Brain microvascular endothelial cell (primary cell): Measurements from ENCODE around the gene ITFG2.

ENCODE experiments used
- DNase-seq: peaks from one replicate; pipeline ENCODE4 v3.0.0-alpha.2; 2020
- H3K27ac ChIP-seq: fragments of 250-450 bp; sonication (Bioruptor Pico); 2 replicates; pipeline ENCODE4 v1.5.1; 2020; ENCODE audit warnings: mild to moderate bottlenecking, moderate library complexity
- H3K27me3 ChIP-seq: fragments of 250-450 bp; sonication (Bioruptor Pico); replicated peaks from 2 replicates; pipeline ENCODE4 v1.5.1; 2020; ENCODE audit warnings: mild to moderate bottlenecking
- H3K36me3 ChIP-seq: fragments of 250-450 bp; sonication (Bioruptor Pico); replicated peaks from 2 replicates; pipeline ENCODE4 v1.5.1; 2020; ENCODE audit warnings: mild to moderate bottlenecking
- H3K4me3 ChIP-seq: 2 replicates; pipeline ENCODE4 v1.5.1; 2011; ENCODE audit warnings: low read depth, mild to moderate bottlenecking, control low read depth, low read length, moderate library complexity
- in situ Hi-C: cut with HindIII; loops from 2 replicates; pipeline ENCODE4 v1.10.0; 2017; ENCODE audit warnings: low sequenced_read_pairs, low pct_ligation_motif_present
- TF ChIP-seq, protein P1 (sequence below): IDR thresholded peaks from 2 replicates; pipeline ENCODE4 v1.5.1; 2011; ENCODE audit warnings: low read depth, mild to moderate bottlenecking, moderate library complexity, low read length, control low read depth, inconsistent platforms; ENCODE audit errors: missing control alignments

The ITFG2 gene

DNA sequence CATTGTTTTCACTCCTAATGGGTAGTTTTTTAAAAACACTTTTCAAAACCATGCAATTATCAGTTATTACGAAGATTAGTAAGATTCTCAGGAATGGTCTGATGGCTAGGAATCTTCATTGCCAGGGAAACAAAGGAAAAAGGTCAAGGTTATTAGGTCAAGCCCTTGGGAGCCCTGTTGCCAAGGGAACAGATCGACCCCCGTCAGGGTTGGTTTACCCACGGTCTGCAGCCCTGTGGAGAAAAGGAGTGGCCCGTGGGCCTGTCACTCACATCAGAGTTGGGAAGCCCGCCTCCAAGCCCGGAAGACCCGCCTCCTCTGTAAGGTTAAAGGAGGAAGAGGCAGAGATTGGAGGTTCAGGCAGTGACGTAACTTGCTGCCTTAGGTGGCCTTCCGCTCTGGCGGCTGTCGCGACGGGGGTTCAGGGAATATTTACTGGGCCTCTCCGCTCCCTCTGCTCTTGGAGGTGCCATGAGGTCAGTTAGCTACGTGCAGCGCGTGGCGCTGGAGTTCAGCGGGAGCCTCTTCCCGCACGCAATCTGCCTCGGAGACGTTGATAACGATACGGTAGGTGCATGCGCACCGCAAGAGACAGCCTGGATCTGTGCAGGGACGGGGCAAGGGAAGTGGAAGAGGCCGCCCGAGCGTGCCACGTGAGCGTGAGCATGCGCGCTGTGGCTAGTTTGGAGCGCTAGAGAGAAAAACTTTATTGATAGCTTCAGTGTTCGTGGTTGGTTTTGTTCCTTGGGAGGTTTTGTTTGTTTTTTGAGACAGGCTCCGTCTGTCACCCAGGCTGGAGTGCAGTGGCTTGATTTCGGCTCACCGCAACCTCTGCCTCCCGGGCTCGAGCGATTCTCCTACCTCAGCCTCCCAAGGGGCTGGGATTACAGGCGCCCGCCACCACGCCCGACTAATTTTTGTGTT, at the start of gene ITFG2:
Gene ITFG2, plus strand, starts transcription at position 379 of the 924 bp plus-strand sequence. Its CDS starts 93 bp downstream, at position 472.
- Histone ChIP-seq H3K36me3 (peaks cover under 1% of the 10 kb centered on the region), H3K27ac (peak within 1 kb of the TSS; percentile 93), H3K4me3 (peak within 1 kb of the TSS; percentile 68), H3K27me3 (no peaks in the 10 kb centered on the region)
- TF ChIP-seq, protein P1, sequence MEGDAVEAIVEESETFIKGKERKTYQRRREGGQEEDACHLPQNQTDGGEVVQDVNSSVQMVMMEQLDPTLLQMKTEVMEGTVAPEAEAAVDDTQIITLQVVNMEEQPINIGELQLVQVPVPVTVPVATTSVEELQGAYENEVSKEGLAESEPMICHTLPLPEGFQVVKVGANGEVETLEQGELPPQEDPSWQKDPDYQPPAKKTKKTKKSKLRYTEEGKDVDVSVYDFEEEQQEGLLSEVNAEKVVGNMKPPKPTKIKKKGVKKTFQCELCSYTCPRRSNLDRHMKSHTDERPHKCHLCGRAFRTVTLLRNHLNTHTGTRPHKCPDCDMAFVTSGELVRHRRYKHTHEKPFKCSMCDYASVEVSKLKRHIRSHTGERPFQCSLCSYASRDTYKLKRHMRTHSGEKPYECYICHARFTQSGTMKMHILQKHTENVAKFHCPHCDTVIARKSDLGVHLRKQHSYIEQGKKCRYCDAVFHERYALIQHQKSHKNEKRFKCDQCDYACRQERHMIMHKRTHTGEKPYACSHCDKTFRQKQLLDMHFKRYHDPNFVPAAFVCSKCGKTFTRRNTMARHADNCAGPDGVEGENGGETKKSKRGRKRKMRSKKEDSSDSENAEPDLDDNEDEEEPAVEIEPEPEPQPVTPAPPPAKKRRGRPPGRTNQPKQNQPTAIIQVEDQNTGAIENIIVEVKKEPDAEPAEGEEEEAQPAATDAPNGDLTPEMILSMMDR, result no peak
- peak; percentile 98 for DNase-seq
- in situ Hi-C loops, result no loop called here

DNA sequence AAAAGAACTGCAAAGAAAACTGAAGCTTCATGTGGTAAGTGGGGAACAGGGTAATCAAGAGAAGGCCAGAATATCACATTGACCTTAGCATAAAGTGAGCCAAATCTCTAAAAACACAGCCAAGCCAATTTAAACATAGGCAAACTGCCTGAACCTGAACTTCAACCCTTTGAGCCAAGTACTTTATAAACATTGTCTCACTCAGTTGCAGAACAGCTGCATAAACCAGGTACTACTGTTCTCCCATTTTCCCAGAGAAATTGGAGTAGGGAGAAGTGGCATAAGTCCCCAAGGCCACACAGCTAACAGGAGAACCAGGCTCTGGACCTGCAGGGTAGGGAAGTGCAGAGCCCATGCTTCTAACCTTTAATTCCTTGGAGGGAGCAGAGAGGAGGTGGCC, 48.1 kb upstream of the ITFG2 start:
- TF ChIP-seq, protein P1, result no peak
- in situ Hi-C loops, result no loop called here
- Histone ChIP-seq H3K4me3 (no peak overlapping the region), H3K27me3 (no peaks in the 10 kb centered on the region), H3K27ac (no peak overlapping the region), H3K36me3 (no peaks in the 10 kb centered on the region)
- no peak for DNase-seq

DNA sequence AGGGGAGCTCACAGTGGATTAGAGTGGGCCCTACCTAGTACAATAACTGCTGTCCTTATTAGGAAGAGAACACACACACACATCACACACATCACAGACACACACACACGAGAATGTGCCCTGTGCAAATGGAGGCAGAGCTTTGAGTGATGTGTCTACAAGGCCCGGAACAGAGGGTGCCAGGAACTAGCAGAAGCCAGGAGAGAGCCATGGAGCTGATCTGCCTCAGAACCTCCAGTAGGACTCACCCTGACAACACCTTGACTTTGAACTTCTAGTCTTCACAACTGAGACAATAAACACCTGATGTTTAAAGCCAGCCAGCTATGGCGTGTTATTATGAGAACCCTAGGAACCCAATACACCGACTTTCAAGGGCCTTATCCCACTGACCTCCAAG, 47.4 kb upstream of the ITFG2 start:
- Histone ChIP-seq H3K36me3 (no peaks in the 10 kb centered on the region), H3K27ac (no peak overlapping the region), H3K4me3 (no peak overlapping the region), H3K27me3 (no peaks in the 10 kb centered on the region)
- TF ChIP-seq, protein P1, result no peak
- in situ Hi-C loops, result no loop called here
- no peak for DNase-seq

DNA sequence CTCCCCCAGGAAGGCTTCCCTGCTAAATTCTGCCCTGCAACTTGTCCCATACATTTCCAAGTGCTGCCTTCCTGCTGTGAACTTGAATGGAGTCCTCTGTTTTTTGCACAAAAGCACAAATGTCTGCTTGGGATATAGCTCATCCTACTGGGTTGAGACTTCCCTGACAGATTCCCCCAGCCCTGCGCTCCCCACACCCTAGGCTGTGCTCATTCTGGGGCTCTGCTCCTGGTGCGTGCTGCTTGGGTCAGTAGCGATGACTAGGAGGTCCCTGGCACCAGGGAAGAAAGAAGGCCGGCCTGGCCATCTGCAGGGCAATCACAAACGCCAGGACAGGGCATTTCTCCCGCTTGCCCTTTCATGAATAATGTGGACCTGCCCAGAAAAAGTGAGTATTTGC, 46.9 kb upstream of the ITFG2 start:
- TF ChIP-seq, protein P1, result no peak

DNA sequence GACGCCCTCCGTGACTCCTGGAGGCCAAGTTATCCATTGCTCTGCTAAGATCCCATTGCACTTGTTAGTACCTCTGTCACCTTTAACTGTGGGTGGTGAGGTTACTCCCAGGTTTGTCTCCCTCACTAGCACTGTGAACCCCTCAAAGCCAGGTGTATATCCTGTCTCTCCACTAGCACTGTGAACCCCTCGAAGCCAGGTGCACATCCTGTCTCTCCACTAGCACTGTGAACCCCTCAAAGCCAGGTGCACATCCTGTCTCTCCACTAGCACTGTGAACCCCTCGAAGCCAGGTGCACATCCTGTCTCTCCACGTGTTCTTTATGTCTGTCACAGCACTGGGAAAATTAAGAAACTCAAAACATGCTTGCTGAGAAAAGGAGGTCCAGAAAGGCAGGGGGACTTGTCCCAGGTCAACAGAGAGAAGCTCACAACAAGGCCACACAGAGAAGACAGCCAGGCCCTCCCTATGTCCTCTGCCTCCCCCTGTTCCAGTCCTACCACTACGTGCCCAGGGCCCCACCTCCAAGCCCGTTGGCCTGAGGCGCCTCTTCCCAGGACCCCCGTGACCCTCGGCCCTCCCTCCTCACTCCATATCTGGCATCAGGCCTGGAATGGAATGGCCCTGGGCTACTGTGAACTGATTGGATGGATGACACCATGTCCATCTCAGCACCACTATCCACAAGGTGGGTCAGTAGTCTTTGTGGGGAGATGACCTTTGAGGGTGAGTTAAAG, 44.1 kb upstream of the ITFG2 start:
- no peak for DNase-seq
- TF ChIP-seq, protein P1, result no peak
- Histone ChIP-seq H3K27me3 (no peaks in the 10 kb centered on the region), H3K36me3 (no peaks in the 10 kb centered on the region), H3K27ac (no peak overlapping the region), H3K4me3 (no peak overlapping the region)
- in situ Hi-C loops, result no loop called here

More for the DNA sequence above, 46.9 kb upstream of the ITFG2 start:
- no peaks in the 10 kb centered on the region for H3K27me3 ChIP-seq
- no peak overlapping the region for H3K4me3 ChIP-seq
- no peaks in the 10 kb centered on the region for H3K36me3 ChIP-seq
- DNase-seq, result no peak
- in situ Hi-C loops, result no loop called here
- no peak overlapping the region for H3K27ac ChIP-seq
